B cell (primary cell): ENCODE data around the gene DUSP15. TPM values are rescaled to one million over a fixed set of nuclear protein-coding genes. Genes with fewer than 3 reads are reported as not detected.

Experiments
- ATAC-seq: fragments of 200-7000 bp; cut with Tn5 transposase; one replicate; pipeline ENCODE4 v1.10.0; 2021; ENCODE audit warnings: low read depth, mild to moderate bottlenecking, moderate number of reproducible peaks, moderate library complexity
- CTCF ChIA-PET: fragments of 350-600 bp; sonication (Branson Sonifier 250); formaldehyde crosslinking; loops from one replicate; lab custom pipeline; 2021; ENCODE audit warnings: antibody characterized with exemption, inconsistent platforms; lab: Charles Lee
- POLR2A ChIA-PET: fragments of 350-600 bp; sonication (Branson Sonifier 250); formaldehyde crosslinking; loops from one replicate; lab custom pipeline; 2021; ENCODE audit warnings: antibody characterized with exemption; lab: Charles Lee
- DNase-seq: peaks from one replicate; pipeline ENCODE4 v3.0.0; 2013
- H2AFZ ChIP-seq: 2 replicates; pipeline ENCODE4 v1.6.1; 2012; ENCODE audit warnings: mild to moderate bottlenecking, low read depth, low read length; ENCODE audit not compliant: insufficient read depth, poor library complexity, severe bottlenecking
- H3K27ac ChIP-seq, 2 donors: 1 replicate in 1 of 2; 2 replicates in 1 of 2; pipeline ENCODE4 v1.5.1; 2012 to 2013; ENCODE audit warnings: low read length in 2 of 2, mild to moderate bottlenecking in 2 of 2, moderate library complexity in 1 of 2
- H3K27me3 ChIP-seq, 4 experiments: fragments of 200-600 bp in 1 of 4; sonication (generic) in 1 of 4; replicated peaks in 1 of 4; 1 replicate in 2 of 4; 2 replicates in 2 of 4; pipeline versions ENCODE4 v1.6.1 to v1.7.0; 2013 to 2016; ENCODE audit warnings: low read length in 3 of 4, mild to moderate bottlenecking in 2 of 4, mixed read lengths in 1 of 4, moderate library complexity in 1 of 4; ENCODE audit not compliant: insufficient read depth in 4 of 4, control insufficient read depth in 3 of 4; ENCODE audit errors: control extremely low read depth in 1 of 4
- H3K36me3 ChIP-seq, 2 experiments: replicated peaks in 1 of 2; 1 replicate in 1 of 2; 2 replicates in 1 of 2; pipeline versions ENCODE4 v1.6.1 to v1.7.1; 2013; ENCODE audit warnings: low read length in 1 of 2; ENCODE audit not compliant: insufficient read depth in 2 of 2, control insufficient read depth in 1 of 2; ENCODE audit errors: control extremely low read depth in 1 of 2, extremely low read depth in 1 of 2
- H3K4me1 ChIP-seq, 2 donors: fragments of 200-600 bp in 1 of 2; sonication (generic) in 1 of 2; 1 replicate in 1 of 2; 2 replicates in 1 of 2; pipeline versions ENCODE4 v1.5.1 to v1.6.1; 2013 to 2017; ENCODE audit warnings: low read length in 2 of 2; ENCODE audit not compliant: control insufficient read depth in 2 of 2, insufficient read depth in 2 of 2
- H3K4me2 ChIP-seq: replicated peaks from 2 replicates; pipeline ENCODE3; 2012; ENCODE audit warnings: mild to moderate bottlenecking, low read depth, low read length; ENCODE audit not compliant: poor library complexity, severe bottlenecking
- H3K4me3 ChIP-seq, 5 experiments: fragments of 200-600 bp in 1 of 5; sonication (generic) in 1 of 5; 1 replicate in 3 of 5; 2 replicates in 2 of 5; pipeline versions ENCODE4 v1.5.1 to v1.7.0; 2011 to 2016; ENCODE audit warnings: low read length in 4 of 5, mild to moderate bottlenecking in 4 of 5, low read depth in 2 of 5, control low read depth in 1 of 5, moderate library complexity in 1 of 5; ENCODE audit not compliant: insufficient read depth in 1 of 5; ENCODE audit errors: control extremely low read depth in 1 of 5, extremely low read depth in 1 of 5
- H3K79me2 ChIP-seq: fragments of 200-600 bp; sonication (generic); one replicate; pipeline ENCODE4 v1.6.0; 2016; ENCODE audit warnings: low read length; ENCODE audit not compliant: control insufficient read depth, insufficient read depth
- H3K9ac ChIP-seq: fragments of 200-600 bp; sonication (generic); 2 replicates; pipeline ENCODE4 v1.6.1; 2017; ENCODE audit warnings: mild to moderate bottlenecking, low read length, moderate library complexity
- H3K9me3 ChIP-seq, 3 donors: one replicate each; pipeline versions ENCODE4 v1.6.1 to v1.7.1; 2013; ENCODE audit warnings: low read length in 2 of 3; ENCODE audit not compliant: control insufficient read depth in 2 of 3, insufficient read depth in 1 of 3; ENCODE audit errors: control extremely low read depth in 1 of 3
- H4K20me1 ChIP-seq: 2 replicates; pipeline ENCODE4 v1.6.0; 2012; ENCODE audit warnings: mild to moderate bottlenecking, low read length; ENCODE audit not compliant: insufficient read depth, control insufficient read depth, poor library complexity, severe bottlenecking
- H3K27ac Mint-ChIP-seq: one replicate; pipeline ENCODE4 v1.8.0; 2021; ENCODE audit warnings: mixed read lengths
- H3K27me3 Mint-ChIP-seq: one replicate; pipeline ENCODE4 v1.8.0; 2021; ENCODE audit warnings: mixed read lengths
- H3K4me1 Mint-ChIP-seq: one replicate; pipeline ENCODE4 v1.8.0; 2021; ENCODE audit warnings: mixed read lengths
- H3K4me3 Mint-ChIP-seq: one replicate; pipeline ENCODE4 v1.8.0; 2021; ENCODE audit warnings: mixed read lengths
- H3K9me3 Mint-ChIP-seq: one replicate; pipeline ENCODE4 v1.8.0; 2022; ENCODE audit warnings: mixed read lengths; ENCODE audit not compliant: insufficient read depth
- EZH2 ChIP-seq: IDR thresholded peaks from 2 replicates; pipeline ENCODE4 v1.6.1; 2012; ENCODE audit warnings: borderline replicate concordance, low read depth, mild to moderate bottlenecking, moderate library complexity, low read length; ENCODE audit not compliant: insufficient read depth, poor library complexity, severe bottlenecking
- WGBS: methylation state at CpG from one replicate; pipeline ENCODE4 v1.1.5; 2013; ENCODE audit warnings: missing lambda C conversion rate; ENCODE audit not compliant: insufficient coverage; 5-methylcytosine and 5-hydroxymethylcytosine counted together
- intact Hi-C: fragments of 100-400 bp; cut with micrococcal nuclease; formaldehyde crosslinking; loops from one replicate; pipeline ENCODE4 v1.10.0; 2022
- polyA plus RNA-seq: library from polyadenylated mRNA; depleted of rRNA; stranded (reverse); fragments of >200 nt; gene quantifications from 2 replicates; pipeline ENCODE4 v1.2.3, GENCODE V29; 2012
- total RNA-seq, 2 donors: library from RNA; stranded (reverse); fragments of 120-200 nt in 1 of 2; gene quantifications; 1 replicate in 1 of 2; 2 replicates in 1 of 2; pipeline versions ENCODE4 v1.2.3 to v1.2.4, GENCODE V29; 2013 to 2022
- TF ChIP-seq, protein P1 (sequence below): fragments of 200-600 bp; IDR thresholded peaks from one replicate; pipeline ENCODE4 v1.8.0; 2022; ENCODE audit warnings: antibody characterized with exemption, mild to moderate bottlenecking

Gene DUSP15
- total and polyA plus RNA-seq, 2 donors (not counting 1 experiment from before 2014, with no cell fraction given), result 0.78 to 3.3 TPM

DNA sequence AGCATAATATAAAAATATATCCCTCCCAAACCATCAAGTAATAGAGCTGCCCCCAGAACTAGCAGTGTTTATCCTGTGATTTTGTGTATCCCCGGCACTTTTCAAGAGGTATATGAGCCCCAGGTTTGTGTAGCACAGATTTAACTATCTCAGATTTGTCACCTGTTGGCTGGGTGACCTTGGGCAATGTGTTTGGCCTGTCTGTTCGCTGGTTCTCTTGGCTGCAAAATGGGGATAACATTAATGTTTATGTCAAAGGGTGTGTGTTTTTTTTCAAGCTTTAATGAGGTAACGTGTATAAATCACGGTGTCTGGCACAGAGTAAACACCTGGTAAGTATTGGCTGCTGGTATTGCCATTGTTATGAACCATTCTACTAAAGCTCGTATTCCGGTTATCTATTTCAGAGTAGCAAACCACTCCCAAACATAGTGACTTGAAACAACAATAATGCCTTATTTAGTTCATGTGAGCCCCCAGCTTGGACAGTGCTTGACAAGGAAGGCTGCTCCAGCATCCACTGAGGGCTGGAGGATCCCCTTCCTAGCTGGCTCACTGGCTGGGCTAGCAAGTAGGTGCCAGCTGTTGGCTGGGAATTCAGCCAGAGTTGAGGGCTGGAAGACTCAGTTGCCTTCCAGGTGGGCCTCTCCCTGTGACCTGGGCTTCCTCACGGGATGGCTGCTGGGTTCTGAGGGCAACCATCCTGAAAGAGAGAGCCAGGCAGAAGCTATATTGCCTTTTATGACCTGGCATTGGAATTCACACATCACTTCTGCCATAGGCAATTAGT is 45.4 kb upstream of the DUSP15 start:
- ATAC-seq (no peak), DNase-seq (no peak)
- H3K4me2 ChIP-seq, result no peak overlapping the region
- H3K79me2 ChIP-seq, result no peaks in the 10 kb centered on the region
- H3K27ac ChIP-seq, result no peak overlapping the region
- no peaks in the 10 kb centered on the region for H4K20me1 ChIP-seq
- no peaks in the 10 kb centered on the region for H3K36me3 ChIP-seq
- H2AFZ ChIP-seq, result no peak overlapping the region
- H3K9me3 ChIP-seq, result no peaks in the 10 kb centered on the region
- H3K27ac Mint-ChIP-seq, result no peak overlapping the region
- TF ChIP-seq EZH2, result no peak
- TF ChIP-seq, protein P1, sequence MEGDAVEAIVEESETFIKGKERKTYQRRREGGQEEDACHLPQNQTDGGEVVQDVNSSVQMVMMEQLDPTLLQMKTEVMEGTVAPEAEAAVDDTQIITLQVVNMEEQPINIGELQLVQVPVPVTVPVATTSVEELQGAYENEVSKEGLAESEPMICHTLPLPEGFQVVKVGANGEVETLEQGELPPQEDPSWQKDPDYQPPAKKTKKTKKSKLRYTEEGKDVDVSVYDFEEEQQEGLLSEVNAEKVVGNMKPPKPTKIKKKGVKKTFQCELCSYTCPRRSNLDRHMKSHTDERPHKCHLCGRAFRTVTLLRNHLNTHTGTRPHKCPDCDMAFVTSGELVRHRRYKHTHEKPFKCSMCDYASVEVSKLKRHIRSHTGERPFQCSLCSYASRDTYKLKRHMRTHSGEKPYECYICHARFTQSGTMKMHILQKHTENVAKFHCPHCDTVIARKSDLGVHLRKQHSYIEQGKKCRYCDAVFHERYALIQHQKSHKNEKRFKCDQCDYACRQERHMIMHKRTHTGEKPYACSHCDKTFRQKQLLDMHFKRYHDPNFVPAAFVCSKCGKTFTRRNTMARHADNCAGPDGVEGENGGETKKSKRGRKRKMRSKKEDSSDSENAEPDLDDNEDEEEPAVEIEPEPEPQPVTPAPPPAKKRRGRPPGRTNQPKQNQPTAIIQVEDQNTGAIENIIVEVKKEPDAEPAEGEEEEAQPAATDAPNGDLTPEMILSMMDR, result no peak
- no peaks in the 10 kb centered on the region for H3K4me1 ChIP-seq
- no peaks in the 10 kb centered on the region for H3K27me3 Mint-ChIP-seq
- H3K4me3 ChIP-seq, result no peak overlapping the region
- no peaks in the 10 kb centered on the region for H3K4me1 Mint-ChIP-seq
- no peak overlapping the region for H3K9ac ChIP-seq
- intact Hi-C loops, result no loop called here
- 93% methylated on average over 2 of the region's 7 CpGs for WGBS
- no peaks in the 10 kb centered on the region for H3K27me3 ChIP-seq
- CTCF ChIA-PET, result no interaction called here
- H3K9me3 Mint-ChIP-seq, result no peaks in the 10 kb centered on the region
- no peak overlapping the region for H3K4me3 Mint-ChIP-seq
- POLR2A ChIA-PET, result no interaction called here

DNA sequence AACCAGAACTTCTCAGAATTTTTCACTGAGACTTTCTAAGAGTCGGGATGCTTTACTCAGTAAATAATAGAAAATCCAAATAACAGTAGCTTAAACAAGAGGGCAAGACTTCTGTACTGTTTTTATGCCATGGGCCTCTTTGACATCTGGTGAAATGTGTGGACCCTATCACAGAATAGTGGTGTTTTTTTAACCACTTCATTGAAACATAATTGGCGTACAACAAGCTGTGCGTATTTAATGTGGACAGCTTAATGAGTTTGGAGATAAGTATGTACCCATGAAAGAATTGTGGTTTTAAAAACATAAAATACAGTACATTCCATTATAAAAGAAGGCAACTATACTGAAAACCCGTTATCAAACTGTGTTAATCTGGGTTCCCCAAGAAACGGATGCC is 43.8 kb upstream of the DUSP15 start:
- no peaks in the 10 kb centered on the region for H3K9me3 Mint-ChIP-seq
- CTCF ChIA-PET, result no interaction called here
- POLR2A ChIA-PET, result no interaction called here
- H3K27ac Mint-ChIP-seq, result no peak overlapping the region
- no peak overlapping the region for H3K4me3 Mint-ChIP-seq
- H3K9ac ChIP-seq, result no peak overlapping the region
- H3K27me3 ChIP-seq, result no peaks in the 10 kb centered on the region
- H3K27me3 Mint-ChIP-seq, result no peaks in the 10 kb centered on the region
- no peak overlapping the region for H2AFZ ChIP-seq
- H4K20me1 ChIP-seq, result no peaks in the 10 kb centered on the region
- no peaks in the 10 kb centered on the region for H3K4me1 ChIP-seq
- intact Hi-C loops, result no loop called here
- no peaks in the 10 kb centered on the region for H3K9me3 ChIP-seq
- H3K4me2 ChIP-seq, result no peak overlapping the region
- H3K79me2 ChIP-seq, result no peaks in the 10 kb centered on the region
- no peaks in the 10 kb centered on the region for H3K36me3 ChIP-seq
- H3K4me3 ChIP-seq, result no peak overlapping the region
- TF ChIP-seq, protein P1, result no peak
- no peak for TF ChIP-seq EZH2
- H3K27ac ChIP-seq, result no peak overlapping the region
- no peaks in the 10 kb centered on the region for H3K4me1 Mint-ChIP-seq
- no peak for DNase-seq
- ATAC-seq, result no peak
- WGBS, result 100% methylated on average over 2 of the region's 5 CpGs
